Measurements from ENCODE around the gene KIF26A.
"Not testable (repeated sequence)": the region's sequence is repeated elsewhere in the genome, so short reads cannot be mapped to it uniquely, and the experiment has no call there.

The KIF26A gene

DNA sequence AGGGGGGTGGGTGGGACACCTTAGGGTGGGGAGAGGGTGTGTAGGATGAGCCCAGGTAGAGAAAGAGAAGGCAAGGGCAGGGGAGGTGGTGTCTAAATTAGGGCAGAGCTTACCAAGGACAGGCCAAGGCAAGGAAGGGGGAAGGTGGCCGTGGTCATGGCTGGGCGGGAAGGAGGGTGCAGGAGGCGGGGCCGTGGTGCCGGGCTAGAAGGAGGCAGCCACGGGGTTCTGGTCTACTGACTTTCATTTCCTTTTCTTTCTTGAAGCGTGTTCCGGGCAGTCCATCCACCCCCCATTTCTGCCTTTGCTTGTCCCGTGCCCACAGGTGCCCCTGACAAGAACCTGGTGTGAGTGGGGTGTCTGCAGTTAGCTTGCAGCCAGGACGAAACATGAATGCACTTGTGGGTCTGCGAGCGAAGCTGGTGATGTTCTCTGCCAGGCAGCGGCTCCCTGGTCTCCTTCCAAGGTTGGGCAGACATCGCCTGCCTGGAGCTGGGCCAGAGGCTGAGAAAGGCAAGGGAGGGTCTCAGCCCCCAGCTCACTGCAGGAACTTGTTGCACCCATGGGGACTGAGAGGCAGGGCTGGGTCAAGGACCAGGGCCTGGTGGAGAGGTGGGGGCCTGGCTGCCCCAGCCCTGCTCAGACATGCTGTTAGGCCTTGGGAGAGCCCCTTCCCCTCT is 58.2 kb downstream of the KIF26A start:
- no peak for DNase-seq

GRCh38 chr14:104197449-104198247 is 59.3 kb downstream of the KIF26A start:
- DNase-seq, result no peak

DNA sequence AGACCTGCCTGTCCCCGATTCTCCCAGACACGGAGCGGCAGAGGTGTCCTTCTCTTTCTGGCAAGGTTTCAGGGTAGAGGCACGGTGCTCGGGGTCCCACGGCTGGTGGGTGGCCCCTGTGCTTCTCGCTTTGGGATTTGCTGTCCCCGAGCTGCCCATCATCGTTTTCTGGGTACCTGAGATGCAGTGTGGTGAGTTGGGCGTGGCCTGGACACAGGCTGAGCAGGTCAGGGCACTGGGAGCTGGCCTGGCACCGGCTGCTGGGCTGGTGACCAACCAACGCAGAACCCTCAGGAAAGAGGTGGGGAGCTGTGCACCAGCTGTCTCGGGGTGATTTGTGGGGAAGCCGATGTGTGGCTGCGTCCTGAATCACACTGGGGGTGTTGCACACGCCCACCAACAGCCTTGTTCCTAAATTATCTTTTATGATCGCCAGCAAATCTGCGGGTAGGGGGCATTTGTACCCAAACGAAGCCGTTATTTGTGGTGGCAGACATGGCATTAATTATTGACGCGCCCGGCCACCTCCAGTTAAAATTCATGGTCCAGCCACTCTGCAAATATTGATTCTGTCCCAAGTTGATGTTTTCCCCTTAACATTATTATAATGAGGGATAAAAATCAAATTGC is 61.0 kb downstream of the KIF26A start:
- no peak for DNase-seq

- no peak for DNase-seq
These were observed 61.7 kb downstream of the KIF26A start for GRCh38 chr14:104200106-104200505.

DNA sequence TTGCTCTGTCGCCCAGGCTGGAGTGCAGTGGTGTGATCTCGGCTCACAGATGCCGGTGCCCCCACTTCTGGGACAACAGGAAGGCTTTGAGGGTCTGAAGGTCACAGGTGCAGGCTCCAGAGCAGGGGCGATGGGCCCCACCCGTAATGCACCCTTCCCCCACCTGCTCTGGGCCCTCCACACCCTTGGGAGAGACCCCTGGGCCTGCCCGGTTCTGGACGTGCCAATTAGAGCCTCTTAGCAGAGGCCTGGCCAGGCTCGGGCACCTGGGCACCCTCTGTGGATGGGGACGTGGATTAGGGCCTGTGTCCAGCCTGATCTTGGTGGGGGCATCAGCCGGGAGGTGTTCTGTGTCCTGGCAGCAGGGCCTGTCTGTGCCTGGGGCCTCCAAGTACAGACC is 62.2 kb downstream of the KIF26A start:
- no peak for DNase-seq

DNA sequence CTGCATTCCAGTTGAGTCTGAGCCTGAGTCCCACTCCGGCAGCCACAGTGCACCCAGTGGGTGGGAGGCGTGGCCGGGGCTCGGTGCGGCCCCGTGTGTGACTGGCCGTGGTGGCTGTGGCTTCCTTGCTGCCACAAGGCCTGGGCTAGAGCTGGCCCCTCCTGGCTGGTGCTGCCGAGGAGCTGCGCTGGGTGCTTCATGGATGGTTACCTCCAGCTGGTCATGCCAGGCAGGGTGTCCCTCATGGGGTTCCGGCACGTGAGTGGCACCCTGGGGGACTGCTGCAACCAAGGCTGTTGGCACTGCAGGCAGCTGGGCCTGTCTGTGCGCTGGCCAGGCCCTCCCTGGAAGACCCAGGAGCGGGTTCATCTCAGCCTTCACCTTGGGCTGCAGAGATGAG is 62.7 kb downstream of the KIF26A start:
- no peak for DNase-seq

- DNase-seq, result no peak
These were observed 63.1 kb downstream of the KIF26A start for GRCh38 chr14:104201496-104201895.

GRCh38 chr14:104202259-104203070 is 64.1 kb downstream of the KIF26A start:
- DNase-seq, result no peak

- no peak for DNase-seq
These were observed 64.7 kb downstream of the KIF26A start for GRCh38 chr14:104203071-104203425.

GRCh38 chr14:104204660-104205149 is 66.3 kb downstream of the KIF26A start:
- DNase-seq, result no peak

DNA sequence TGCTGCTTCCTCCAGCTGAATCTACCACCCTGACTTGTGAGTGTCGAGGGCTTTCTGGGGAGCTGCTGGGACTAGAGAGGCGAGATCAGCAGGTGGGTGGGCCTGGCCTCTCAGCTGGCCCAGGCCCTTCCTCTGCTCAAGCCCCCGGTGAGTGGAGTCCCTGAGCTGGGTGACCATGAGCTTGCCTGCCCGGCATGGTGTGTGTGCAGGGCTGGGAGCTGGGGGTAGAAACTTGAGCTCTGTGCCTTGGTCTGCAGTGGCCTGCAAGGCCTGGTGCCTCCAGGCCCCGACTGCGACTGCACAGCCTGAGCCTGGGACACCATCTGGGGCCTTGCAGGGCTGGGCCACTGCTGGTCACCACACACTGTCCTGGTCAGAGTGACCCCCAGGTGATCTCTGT is 67.4 kb downstream of the KIF26A start:
- DNase-seq, result no peak

DNA sequence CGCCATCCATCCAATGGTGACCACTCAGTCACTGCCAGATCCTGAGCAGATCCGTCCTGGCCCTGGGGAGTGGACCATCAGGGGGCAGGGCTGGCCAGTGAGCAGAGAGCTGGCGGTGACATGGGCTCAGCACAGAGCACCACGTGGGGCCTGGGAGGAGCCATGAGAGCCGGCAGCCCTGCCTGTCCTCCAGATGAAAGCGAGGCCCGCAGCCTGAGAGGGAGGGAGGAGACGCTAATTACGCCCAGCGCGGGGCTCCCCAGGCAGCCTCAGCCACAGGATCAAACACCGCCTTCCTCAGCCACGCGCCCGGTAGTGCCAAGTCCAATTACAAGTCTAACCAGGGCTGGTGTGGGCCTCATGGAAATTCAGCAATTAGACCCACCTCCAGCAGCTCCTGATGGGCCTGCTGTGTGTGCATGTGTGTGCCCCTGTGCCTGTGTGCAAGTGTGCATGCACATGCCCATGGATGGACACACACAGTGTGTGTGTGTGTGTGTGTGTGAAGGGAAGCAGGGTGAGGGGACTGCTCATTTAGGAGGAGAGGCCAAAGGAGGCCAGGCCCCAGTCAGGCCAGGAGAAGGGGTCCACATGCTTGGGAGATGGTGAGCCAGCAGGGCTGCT is 68.0 kb downstream of the KIF26A start:
- peak; percentile 91 for DNase-seq

GRCh38 chr14:104207142-104208014 is 69.0 kb downstream of the KIF26A start:
- no peak for DNase-seq

DNA sequence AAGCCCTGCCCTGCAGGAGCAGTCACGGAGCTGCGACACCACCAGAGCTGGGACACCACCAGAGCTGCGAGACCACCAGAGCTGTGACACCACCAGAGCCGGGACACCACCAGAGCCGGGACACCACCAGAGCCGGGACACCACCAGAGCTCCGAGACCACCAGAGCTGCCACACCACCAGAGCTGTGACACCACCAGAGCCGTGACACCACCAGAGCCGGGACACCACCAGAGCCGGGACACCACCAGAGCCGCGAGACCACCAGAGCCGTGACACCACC is 69.6 kb downstream of the KIF26A start:
- not testable (repeated sequence) for DNase-seq

GRCh38 chr14:104208331-104208730 is 69.9 kb downstream of the KIF26A start:
- not testable (repeated sequence) for DNase-seq

- DNase-seq, result not testable (repeated sequence)
These were observed 70.7 kb downstream of the KIF26A start for GRCh38 chr14:104209071-104209470.

DNA sequence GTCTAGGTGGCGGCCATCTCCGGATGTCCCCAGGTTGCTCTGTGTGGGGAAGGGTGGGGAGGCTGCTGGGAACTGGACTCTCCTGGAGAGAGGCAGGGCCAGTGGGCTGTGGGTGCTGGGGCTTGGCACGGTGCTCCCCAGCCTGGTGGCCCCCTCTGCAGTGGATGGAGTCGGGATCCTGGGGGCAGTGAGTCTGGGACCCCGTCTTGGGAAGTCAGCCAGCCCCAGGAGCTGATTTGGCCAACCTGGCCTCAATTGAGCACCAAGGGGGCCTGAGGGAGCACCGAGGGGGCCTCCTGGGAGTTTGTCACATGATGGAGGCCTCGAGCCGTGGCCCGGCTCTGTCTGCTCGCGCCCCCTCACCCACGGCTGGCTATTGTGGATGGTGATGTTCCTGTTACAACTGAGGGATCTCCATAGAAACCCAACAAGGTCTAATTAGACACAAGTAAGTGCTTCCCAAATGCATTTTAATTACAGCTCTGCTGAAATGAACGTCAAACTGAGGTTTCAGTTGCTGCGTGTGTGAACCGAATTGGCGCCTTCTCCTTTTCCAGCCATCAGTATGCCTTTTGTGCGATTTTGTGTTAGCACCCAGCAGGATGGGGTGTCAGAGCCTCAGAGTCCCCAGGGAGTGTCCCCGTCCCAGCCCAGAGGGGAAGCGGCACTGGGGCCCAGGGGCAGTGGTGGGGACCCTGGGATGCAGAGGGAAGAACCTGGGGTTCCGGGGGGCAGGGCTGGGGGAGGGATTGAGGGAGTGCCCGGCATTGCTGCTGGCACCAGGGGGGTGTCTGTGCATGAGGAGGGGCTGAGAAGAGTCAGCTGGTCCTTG is 71.8 kb downstream of the KIF26A start:
- no peak for DNase-seq

- DNase-seq, result no peak
These were observed 72.4 kb downstream of the KIF26A start for GRCh38 chr14:104210817-104211195.

DNA sequence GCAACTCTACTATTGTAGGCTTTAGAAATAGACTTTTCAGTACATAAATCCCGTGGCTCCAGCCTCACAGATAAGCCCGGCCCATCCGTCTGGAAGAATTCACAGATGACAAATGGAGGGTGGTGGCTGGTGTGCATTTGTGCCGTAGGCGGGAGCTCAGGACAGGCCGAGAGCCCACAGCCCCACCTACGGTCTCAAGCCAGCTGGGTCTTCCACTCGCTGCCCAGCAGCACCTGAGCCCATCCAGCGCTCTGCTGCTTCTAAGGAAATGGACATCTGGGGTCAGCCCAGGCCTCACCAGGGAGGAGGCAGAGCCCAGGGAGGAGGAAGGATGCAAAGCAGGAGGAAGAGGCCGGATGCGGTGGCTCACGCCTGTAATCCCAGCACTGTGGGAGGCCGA is 72.8 kb downstream of the KIF26A start:
- DNase-seq, result peak; percentile 65

- no peak for DNase-seq
These were observed 73.4 kb downstream of the KIF26A start for GRCh38 chr14:104211741-104212140.
